K562 (cell line): ENCODE results near the gene ZKSCAN5. TPM values are rescaled to one million over a fixed set of nuclear protein-coding genes. Genes with fewer than 3 reads are reported as not detected.

Experiments used
- ARHGAP35 ChIP-seq: fragments of 450-650 bp; IDR thresholded peaks from 2 replicates; pipeline ENCODE4 v1.6.1; 2018; ENCODE audit not compliant: partially characterized antibody
- CXXC5 ChIP-seq: fragments of 250-450 bp; sonication (Bioruptor Pico); IDR thresholded peaks from 2 replicates; pipeline ENCODE4 v1.8.0; 2022; ENCODE audit warnings: inconsistent platforms, mild to moderate bottlenecking, moderate library complexity
- DMBX1 ChIP-seq: fragments of 250-450 bp; sonication (Bioruptor Pico); IDR thresholded peaks from 2 replicates; pipeline ENCODE4 v1.8.0; 2022; ENCODE audit warnings: inconsistent platforms, mild to moderate bottlenecking, moderate library complexity, borderline replicate concordance
- HDGF ChIP-seq: fragments of 450-650 bp; IDR thresholded peaks from 2 replicates; pipeline ENCODE4 v1.6.1; 2016
- NR2C2 ChIP-seq, 2 experiments: fragments of 200-800 bp in 1 of 2; sonication (Bioruptor generic) in 1 of 2; sonication (generic) in 1 of 2; formaldehyde crosslinking in 1 of 2; IDR thresholded peaks; 2 replicates each; pipeline versions ENCODE4 v1.6.1 to v1.8.0; 2016 to 2022; ENCODE audit warnings: mild to moderate bottlenecking in 1 of 2, missing compliant biosample characterization in 1 of 2, missing genetic modification characterization in 1 of 2, missing genetic modification reagents in 1 of 2
- RB1 ChIP-seq: fragments of 450-650 bp; IDR thresholded peaks from 2 replicates; pipeline ENCODE4 v1.6.1; 2017; ENCODE audit warnings: low read depth, mild to moderate bottlenecking
- RFX5 ChIP-seq: IDR thresholded peaks from 2 replicates; pipeline ENCODE4 v1.6.1; 2011; ENCODE audit warnings: low read depth, mild to moderate bottlenecking, improper control_type of control experiment, low read length
- SMARCA4 ChIP-seq: fragments of 450-650 bp; IDR thresholded peaks from 2 replicates; pipeline ENCODE4 v1.6.1; 2016
- STAG1 ChIP-seq: sonication (generic); formaldehyde crosslinking; IDR thresholded peaks from 2 replicates; pipeline ENCODE4 v1.5.0; 2020; ENCODE audit warnings: missing genetic modification reagents, borderline replicate concordance
- TGIF2 ChIP-seq: sonication (generic); formaldehyde crosslinking; IDR thresholded peaks from 2 replicates; pipeline ENCODE4 v1.8.1; 2022; ENCODE audit warnings: mild to moderate bottlenecking, missing genetic modification reagents, moderate library complexity
- WHSC1 ChIP-seq: IDR thresholded peaks from one replicate; pipeline ENCODE4 v1.6.1; 2012; ENCODE audit warnings: low read length, control low read depth, inconsistent platforms
- ZNF224 ChIP-seq: sonication (generic); formaldehyde crosslinking; IDR thresholded peaks from 2 replicates; pipeline ENCODE4 v1.8.0; 2022; ENCODE audit warnings: mild to moderate bottlenecking, missing genetic modification reagents
- ZNF644 ChIP-seq: fragments of 200-800 bp; sonication (Bioruptor generic); IDR thresholded peaks from 2 replicates; pipeline ENCODE4 v1.6.1; 2016; ENCODE audit warnings: low read depth, missing genetic modification characterization, missing compliant biosample characterization
- ZNF79 ChIP-seq: fragments of 250-450 bp; sonication (Bioruptor Pico); IDR thresholded peaks from 2 replicates; pipeline ENCODE4 v1.4.0; 2020; ENCODE audit warnings: low read depth, mild to moderate bottlenecking, moderate library complexity
- polyA plus RNA-seq, 8 experiments: library from polyadenylated mRNA; depleted of rRNA in 4 of 8; stranded (reverse) in 5 of 8; unstranded in 3 of 8; fragments of >200 nt; fragmentation: Nextera tagmentation in 2 of 8; fragmentation: Illumina TruSeq in 1 of 8; extraction: Ambion mirVana in 2 of 8; extraction: Trizol in 1 of 8; gene quantifications; 2 replicates each; pipeline versions ENCODE4 v1.2.1 to v1.2.3, GENCODE V29; 2011 to 2014; ENCODE audit warnings: inconsistent platforms in 1 of 8, missing spikeins in 1 of 8
- total RNA-seq, 7 experiments: library from RNA; depleted of rRNA in 6 of 7; stranded (reverse); fragments of >200 nt in 6 of 7; fragmentation: Illumina TruSeq in 2 of 7; extraction: Trizol in 2 of 7; gene quantifications; 2 replicates each; pipeline versions ENCODE4 v1.2.1 to v1.2.3, GENCODE V29; 2011 to 2021; ENCODE audit warnings: low replicate concordance in 1 of 7
- TF ChIP-seq, protein P1 (sequence below): IDR thresholded peaks from 3 replicates; pipeline ENCODE4 v1.6.1; 2011; ENCODE audit warnings: borderline replicate concordance, mild to moderate bottlenecking; ENCODE audit not compliant: insufficient read length, insufficient read depth
- TF ChIP-seq, protein P2 (sequence below): fragments of 450-650 bp; formaldehyde crosslinking; conservative IDR thresholded peaks from 2 replicates; pipeline ENCODE4 v1.4.0; 2022; ENCODE audit warnings: mild to moderate bottlenecking, missing genetic modification characterization
- TF ChIP-seq, protein P3 (sequence below): fragments of 450-650 bp; formaldehyde crosslinking; IDR thresholded peaks from 2 replicates; pipeline ENCODE4 v1.4.0; 2020; ENCODE audit warnings: mild to moderate bottlenecking, moderate library complexity
- TF ChIP-seq, protein P4 (sequence below): sonication (generic); formaldehyde crosslinking; IDR thresholded peaks from 2 replicates; pipeline ENCODE4 v1.8.0; 2023; ENCODE audit warnings: missing genetic modification reagents, mild to moderate bottlenecking, borderline replicate concordance
- TF ChIP-seq, protein P5 (sequence below): fragments of 250-450 bp; sonication (Bioruptor Pico); IDR thresholded peaks from 2 replicates; pipeline ENCODE4 v1.8.0; 2021; ENCODE audit warnings: mild to moderate bottlenecking, moderate library complexity

Gene ZKSCAN5
- total and polyA plus RNA-seq, 9 of the 15 experiments (the other 6 are each of a cell fraction or from before 2014, with no cell fraction given) = 4.2 to 19.0 (median 15.0) TPM

DNA sequence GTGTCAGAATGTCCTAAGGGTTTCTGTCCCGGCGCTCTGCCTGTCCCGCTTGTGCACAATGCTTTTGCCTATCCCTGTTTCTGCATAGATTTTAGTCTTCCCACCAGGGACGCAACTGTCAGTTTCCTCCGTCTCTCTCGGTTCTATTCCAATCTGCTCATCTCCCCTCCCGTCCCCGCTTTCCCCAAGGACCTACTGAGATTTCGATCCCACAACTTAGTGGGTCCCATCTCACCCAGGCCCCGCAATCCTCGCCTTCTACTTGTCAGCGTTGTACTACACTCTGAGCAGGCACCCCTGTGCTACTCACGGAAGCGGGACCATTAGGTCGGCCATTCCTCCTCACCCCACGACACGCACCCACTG, 53.5 kb downstream of the ZKSCAN5 start (continued):
- TF ChIP-seq, protein P1, sequence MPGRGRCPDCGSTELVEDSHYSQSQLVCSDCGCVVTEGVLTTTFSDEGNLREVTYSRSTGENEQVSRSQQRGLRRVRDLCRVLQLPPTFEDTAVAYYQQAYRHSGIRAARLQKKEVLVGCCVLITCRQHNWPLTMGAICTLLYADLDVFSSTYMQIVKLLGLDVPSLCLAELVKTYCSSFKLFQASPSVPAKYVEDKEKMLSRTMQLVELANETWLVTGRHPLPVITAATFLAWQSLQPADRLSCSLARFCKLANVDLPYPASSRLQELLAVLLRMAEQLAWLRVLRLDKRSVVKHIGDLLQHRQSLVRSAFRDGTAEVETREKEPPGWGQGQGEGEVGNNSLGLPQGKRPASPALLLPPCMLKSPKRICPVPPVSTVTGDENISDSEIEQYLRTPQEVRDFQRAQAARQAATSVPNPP = no peak
- TF ChIP-seq WHSC1 = no peak
- no peak for TF ChIP-seq RB1
- TF ChIP-seq CXXC5 (CRISPR knock-in tag) = no peak
- TF ChIP-seq RFX5 = no peak
- no peak for TF ChIP-seq DMBX1 (CRISPR knock-in tag)
- peak; percentile 96; the same call in 1 of the 2 replicates for TF ChIP-seq HDGF
- no peak for TF ChIP-seq ARHGAP35
- no peak for TF ChIP-seq ZNF224 (CRISPR knock-in tag)
- TF ChIP-seq, protein P2, sequence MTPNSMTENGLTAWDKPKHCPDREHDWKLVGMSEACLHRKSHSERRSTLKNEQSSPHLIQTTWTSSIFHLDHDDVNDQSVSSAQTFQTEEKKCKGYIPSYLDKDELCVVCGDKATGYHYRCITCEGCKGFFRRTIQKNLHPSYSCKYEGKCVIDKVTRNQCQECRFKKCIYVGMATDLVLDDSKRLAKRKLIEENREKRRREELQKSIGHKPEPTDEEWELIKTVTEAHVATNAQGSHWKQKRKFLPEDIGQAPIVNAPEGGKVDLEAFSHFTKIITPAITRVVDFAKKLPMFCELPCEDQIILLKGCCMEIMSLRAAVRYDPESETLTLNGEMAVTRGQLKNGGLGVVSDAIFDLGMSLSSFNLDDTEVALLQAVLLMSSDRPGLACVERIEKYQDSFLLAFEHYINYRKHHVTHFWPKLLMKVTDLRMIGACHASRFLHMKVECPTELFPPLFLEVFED (CRISPR knock-in tag) = no peak; the same call in 1 of the 2 replicates
- peak; percentile 12; the same call in 1 of the 2 replicates for TF ChIP-seq SMARCA4
- TF ChIP-seq ZNF644 (tag) = no peak
- TF ChIP-seq, protein P3, sequence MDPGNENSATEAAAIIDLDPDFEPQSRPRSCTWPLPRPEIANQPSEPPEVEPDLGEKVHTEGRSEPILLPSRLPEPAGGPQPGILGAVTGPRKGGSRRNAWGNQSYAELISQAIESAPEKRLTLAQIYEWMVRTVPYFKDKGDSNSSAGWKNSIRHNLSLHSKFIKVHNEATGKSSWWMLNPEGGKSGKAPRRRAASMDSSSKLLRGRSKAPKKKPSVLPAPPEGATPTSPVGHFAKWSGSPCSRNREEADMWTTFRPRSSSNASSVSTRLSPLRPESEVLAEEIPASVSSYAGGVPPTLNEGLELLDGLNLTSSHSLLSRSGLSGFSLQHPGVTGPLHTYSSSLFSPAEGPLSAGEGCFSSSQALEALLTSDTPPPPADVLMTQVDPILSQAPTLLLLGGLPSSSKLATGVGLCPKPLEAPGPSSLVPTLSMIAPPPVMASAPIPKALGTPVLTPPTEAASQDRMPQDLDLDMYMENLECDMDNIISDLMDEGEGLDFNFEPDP = no peak
- TF ChIP-seq, protein P4, sequence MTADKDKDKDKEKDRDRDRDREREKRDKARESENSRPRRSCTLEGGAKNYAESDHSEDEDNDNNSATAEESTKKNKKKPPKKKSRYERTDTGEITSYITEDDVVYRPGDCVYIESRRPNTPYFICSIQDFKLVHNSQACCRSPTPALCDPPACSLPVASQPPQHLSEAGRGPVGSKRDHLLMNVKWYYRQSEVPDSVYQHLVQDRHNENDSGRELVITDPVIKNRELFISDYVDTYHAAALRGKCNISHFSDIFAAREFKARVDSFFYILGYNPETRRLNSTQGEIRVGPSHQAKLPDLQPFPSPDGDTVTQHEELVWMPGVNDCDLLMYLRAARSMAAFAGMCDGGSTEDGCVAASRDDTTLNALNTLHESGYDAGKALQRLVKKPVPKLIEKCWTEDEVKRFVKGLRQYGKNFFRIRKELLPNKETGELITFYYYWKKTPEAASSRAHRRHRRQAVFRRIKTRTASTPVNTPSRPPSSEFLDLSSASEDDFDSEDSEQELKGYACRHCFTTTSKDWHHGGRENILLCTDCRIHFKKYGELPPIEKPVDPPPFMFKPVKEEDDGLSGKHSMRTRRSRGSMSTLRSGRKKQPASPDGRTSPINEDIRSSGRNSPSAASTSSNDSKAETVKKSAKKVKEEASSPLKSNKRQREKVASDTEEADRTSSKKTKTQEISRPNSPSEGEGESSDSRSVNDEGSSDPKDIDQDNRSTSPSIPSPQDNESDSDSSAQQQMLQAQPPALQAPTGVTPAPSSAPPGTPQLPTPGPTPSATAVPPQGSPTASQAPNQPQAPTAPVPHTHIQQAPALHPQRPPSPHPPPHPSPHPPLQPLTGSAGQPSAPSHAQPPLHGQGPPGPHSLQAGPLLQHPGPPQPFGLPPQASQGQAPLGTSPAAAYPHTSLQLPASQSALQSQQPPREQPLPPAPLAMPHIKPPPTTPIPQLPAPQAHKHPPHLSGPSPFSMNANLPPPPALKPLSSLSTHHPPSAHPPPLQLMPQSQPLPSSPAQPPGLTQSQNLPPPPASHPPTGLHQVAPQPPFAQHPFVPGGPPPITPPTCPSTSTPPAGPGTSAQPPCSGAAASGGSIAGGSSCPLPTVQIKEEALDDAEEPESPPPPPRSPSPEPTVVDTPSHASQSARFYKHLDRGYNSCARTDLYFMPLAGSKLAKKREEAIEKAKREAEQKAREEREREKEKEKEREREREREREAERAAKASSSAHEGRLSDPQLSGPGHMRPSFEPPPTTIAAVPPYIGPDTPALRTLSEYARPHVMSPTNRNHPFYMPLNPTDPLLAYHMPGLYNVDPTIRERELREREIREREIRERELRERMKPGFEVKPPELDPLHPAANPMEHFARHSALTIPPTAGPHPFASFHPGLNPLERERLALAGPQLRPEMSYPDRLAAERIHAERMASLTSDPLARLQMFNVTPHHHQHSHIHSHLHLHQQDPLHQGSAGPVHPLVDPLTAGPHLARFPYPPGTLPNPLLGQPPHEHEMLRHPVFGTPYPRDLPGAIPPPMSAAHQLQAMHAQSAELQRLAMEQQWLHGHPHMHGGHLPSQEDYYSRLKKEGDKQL = no peak
- TF ChIP-seq ZNF79 = no peak
- no peak for TF ChIP-seq STAG1
- TF ChIP-seq, protein P5, sequence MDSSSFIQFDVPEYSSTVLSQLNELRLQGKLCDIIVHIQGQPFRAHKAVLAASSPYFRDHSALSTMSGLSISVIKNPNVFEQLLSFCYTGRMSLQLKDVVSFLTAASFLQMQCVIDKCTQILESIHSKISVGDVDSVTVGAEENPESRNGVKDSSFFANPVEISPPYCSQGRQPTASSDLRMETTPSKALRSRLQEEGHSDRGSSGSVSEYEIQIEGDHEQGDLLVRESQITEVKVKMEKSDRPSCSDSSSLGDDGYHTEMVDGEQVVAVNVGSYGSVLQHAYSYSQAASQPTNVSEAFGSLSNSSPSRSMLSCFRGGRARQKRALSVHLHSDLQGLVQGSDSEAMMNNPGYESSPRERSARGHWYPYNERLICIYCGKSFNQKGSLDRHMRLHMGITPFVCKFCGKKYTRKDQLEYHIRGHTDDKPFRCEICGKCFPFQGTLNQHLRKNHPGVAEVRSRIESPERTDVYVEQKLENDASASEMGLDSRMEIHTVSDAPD (CRISPR knock-in tag) = no peak
- TF ChIP-seq TGIF2 = no peak
- no peak for TF ChIP-seq NR2C2 (CRISPR knock-in tag; IDR thresholded peaks at IDR 0.05)
- TF ChIP-seq NR2C2 (tag; IDR thresholded peaks at IDR 0.05) = no peak
